ENCODE measurements around the gene MEGF11.
A peak's percentile ranks its signal among the peaks of the same experiment; 100 is the strongest.

The MEGF11 gene

DNA sequence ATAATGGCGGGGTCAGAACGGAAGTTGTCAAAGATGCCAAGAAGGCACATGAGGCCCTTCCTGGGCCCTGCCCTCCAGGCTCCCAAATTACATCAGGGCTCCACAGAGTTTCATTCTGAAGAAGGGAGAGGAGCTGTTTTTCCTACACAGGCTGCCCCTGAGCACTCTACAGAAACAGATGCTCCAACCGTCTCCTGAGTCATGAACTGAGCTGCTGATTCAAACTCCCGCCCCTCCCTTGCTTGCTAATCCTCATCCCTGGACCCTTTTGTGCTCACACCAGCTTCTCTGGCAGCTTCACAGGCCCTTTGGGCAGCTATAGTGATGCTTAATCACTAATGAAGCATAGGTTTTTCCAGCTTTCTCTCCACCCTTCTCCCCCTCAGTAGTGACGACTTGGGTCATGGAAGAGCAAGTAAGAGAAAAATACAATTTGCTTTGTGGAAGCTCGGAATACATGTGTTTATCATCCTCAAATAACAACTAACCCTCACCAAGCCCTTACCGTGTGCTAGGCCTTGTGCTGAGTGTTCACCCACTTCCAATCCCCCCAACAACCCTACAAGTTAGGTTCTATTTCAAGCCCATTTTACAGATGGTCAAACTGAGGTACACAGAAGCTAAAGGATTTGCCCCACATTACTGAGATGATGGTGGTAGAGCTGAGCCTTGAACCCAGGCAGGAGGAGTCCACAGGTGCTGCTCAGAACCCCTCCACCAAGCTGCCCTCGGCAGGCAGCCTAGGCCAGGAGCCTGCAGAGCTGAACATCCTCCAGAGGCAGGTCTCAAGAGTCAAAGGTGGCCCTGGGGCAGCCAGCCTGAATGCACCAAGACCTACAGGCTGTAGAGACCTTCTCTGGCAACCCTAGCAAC, 21.9 kb downstream of the MEGF11 start:
- no peak for DNase-seq
- no peak overlapping the region for H3K4me2 ChIP-seq (ENCODE audit: low read length)
- H4K5ac ChIP-seq (ENCODE audit: low read length): no peak overlapping the region
- H2BK15ac ChIP-seq (replicated peaks; ENCODE audit: low read depth): no peak overlapping the region
- H2BK5ac ChIP-seq (ENCODE audit: low read length): no peak overlapping the region
- no peak overlapping the region for H3K56ac ChIP-seq (ENCODE audit: low read length)
- H3K79me1 ChIP-seq (ENCODE audit: low read length): no peaks in the 10 kb centered on the region
- H3K9ac ChIP-seq (ENCODE audit: low read length): no peak overlapping the region
- no peaks in the 10 kb centered on the region for H3K4me1 ChIP-seq (ENCODE audit: control insufficient read depth, low read depth, low read length)
- H3K27me3 ChIP-seq (ENCODE audit: insufficient read depth, low read length, poor library complexity): no peaks in the 10 kb centered on the region
- no peak overlapping the region for H4K8ac ChIP-seq (ENCODE audit: low read depth, low read length)
- peak overlapping the region; percentile 29 for H3K23ac ChIP-seq (ENCODE audit: low read length)
- no peak overlapping the region for H2BK120ac ChIP-seq (ENCODE audit: low read depth, low read length)
- H3K79me2 ChIP-seq (ENCODE audit: control insufficient read depth, insufficient read depth, low read length): no peaks in the 10 kb centered on the region
- H3K4ac ChIP-seq (ENCODE audit: low read depth, low read length): no peak overlapping the region
- no peak overlapping the region for H3K4me3 ChIP-seq (ENCODE audit: low read length)
- no CpG with 5 or more reads among the region's 8 CpGs for whole genome bisulfite sequencing (ENCODE audit: extremely low coverage, insufficient coverage, low lambda C conversion rate)
- no peak overlapping the region for H2AK5ac ChIP-seq (ENCODE audit: low read length)
- H3K27ac ChIP-seq (ENCODE audit: low read depth, low read length): no peak overlapping the region
- no peak overlapping the region for H3K18ac ChIP-seq (ENCODE audit: low read length)
- no peaks in the 10 kb centered on the region for H3K36me3 ChIP-seq (ENCODE audit: control insufficient read depth, insufficient read depth, low read length)

DNA sequence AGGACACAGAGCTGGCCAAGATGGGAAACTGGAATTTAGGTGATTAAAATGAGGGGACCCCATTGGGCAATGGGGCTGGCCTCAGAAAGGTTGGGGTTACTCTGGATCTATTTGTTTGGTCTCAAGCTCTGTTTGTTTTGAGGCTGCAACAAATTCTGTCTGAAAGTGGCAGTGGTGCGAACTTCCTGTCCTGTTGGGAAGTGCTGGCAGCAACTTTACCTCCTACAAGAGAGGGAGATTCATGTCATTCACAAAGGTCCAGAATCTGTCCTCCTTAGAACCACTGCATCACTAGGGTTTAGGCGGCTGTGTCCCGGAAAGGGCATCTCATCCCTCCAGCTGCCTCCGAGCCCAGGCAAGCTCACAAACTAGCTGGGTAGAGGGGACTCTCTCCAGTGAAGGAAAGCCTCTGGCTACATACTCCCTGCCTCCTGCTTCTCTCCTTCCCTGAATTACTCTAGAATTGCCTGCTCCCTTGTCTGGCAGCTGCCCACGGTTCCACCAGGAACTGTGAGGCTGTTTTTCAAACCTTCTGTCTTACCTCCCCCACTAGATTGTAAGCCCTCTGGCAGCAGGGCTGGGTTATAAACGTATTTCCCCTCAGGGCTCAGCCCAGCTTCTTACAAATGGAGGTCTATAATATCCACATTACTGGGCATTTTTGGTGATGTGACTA, 23.6 kb downstream of the MEGF11 start:
- no peaks in the 10 kb centered on the region for H3K36me3 ChIP-seq (ENCODE audit: control insufficient read depth, insufficient read depth, low read length)
- no peak overlapping the region for H3K23ac ChIP-seq (ENCODE audit: low read length)
- H3K56ac ChIP-seq (ENCODE audit: low read length): no peak overlapping the region
- H2BK15ac ChIP-seq (replicated peaks; ENCODE audit: low read depth): no peak overlapping the region
- H2BK5ac ChIP-seq (ENCODE audit: low read length): no peak overlapping the region
- H3K18ac ChIP-seq (ENCODE audit: low read length): no peak overlapping the region
- no peak overlapping the region for H3K4me2 ChIP-seq (ENCODE audit: low read length)
- H3K4me3 ChIP-seq (ENCODE audit: low read length): no peak overlapping the region
- H3K9ac ChIP-seq (ENCODE audit: low read length): no peak overlapping the region
- H2BK120ac ChIP-seq (ENCODE audit: low read depth, low read length): no peak overlapping the region
- no peak overlapping the region for H3K27ac ChIP-seq (ENCODE audit: low read depth, low read length)
- H3K79me2 ChIP-seq (ENCODE audit: control insufficient read depth, insufficient read depth, low read length): no peaks in the 10 kb centered on the region
- no peaks in the 10 kb centered on the region for H3K27me3 ChIP-seq (ENCODE audit: insufficient read depth, low read length, poor library complexity)
- no peak overlapping the region for H4K5ac ChIP-seq (ENCODE audit: low read length)
- no peaks in the 10 kb centered on the region for H3K4me1 ChIP-seq (ENCODE audit: control insufficient read depth, low read depth, low read length)
- no peak overlapping the region for H4K8ac ChIP-seq (ENCODE audit: low read depth, low read length)
- DNase-seq: no peak
- no peaks in the 10 kb centered on the region for H3K79me1 ChIP-seq (ENCODE audit: low read length)
- WGBS (ENCODE audit: extremely low coverage, insufficient coverage, low lambda C conversion rate): no CpG with 5 or more reads among the region's 6 CpGs
- H2AK5ac ChIP-seq (ENCODE audit: low read length): no peak overlapping the region
- H3K4ac ChIP-seq (ENCODE audit: low read depth, low read length): no peak overlapping the region

DNA sequence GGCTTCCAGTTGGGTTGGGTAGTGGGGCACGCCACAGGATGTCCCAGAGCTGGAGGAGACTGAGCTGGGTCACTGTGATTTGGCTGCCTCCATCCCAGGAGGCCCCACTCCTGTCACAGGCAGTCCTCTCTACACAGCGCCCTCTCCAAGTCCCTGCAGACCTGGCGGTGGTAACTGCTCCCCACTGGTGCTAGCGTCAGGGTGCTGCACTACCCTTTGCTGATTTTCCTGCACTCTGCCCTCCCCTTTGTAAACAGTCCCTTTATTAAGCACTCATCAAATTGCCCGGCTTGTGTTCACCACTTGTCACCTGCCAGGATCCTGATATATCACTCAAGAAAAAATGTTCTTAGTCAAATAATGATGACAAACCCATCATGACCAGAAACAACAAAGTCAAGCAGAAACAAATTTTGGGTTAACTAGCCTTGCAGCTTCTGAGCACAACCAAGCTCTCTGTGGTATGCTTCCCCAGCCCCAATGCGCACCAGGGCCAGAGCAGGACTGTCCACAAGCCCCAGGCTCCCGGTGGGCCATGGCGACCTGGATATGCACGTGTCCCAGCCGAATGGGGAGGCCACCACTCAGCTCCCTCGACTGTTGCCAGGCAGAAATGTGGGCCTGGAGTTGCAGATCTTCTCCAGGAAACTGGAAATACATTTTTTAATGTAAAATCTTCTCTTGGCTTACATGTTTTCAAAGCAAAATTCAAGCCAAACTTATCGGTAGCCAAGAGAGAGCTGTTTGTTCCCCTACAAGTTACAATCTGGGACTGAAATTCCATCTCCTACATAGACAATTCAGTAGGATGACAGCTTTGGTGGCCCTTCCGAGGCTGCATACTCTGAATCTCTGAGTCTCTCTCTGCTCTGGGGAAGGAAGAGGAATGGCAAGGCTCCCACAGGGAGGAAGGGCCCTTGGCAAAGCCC, 24.5 kb downstream of the MEGF11 start:
- Histone ChIP-seq H4K8ac (ENCODE audit: low read depth, low read length) (no peak overlapping the region), H3K79me2 (ENCODE audit: control insufficient read depth, insufficient read depth, low read length) (no peaks in the 10 kb centered on the region), H3K56ac (ENCODE audit: low read length) (no peak overlapping the region), H3K79me1 (ENCODE audit: low read length) (no peaks in the 10 kb centered on the region), H3K4me1 (ENCODE audit: control insufficient read depth, low read depth, low read length) (no peaks in the 10 kb centered on the region), H3K23ac (ENCODE audit: low read length) (no peak overlapping the region), H3K4ac (ENCODE audit: low read depth, low read length) (no peak overlapping the region), H2AK5ac (ENCODE audit: low read length) (no peak overlapping the region), H3K36me3 (ENCODE audit: control insufficient read depth, insufficient read depth, low read length) (no peaks in the 10 kb centered on the region), H3K27ac (ENCODE audit: low read depth, low read length) (no peak overlapping the region), H3K18ac (ENCODE audit: low read length) (no peak overlapping the region), H2BK15ac (replicated peaks; ENCODE audit: low read depth) (no peak overlapping the region), H3K27me3 (ENCODE audit: insufficient read depth, low read length, poor library complexity) (no peaks in the 10 kb centered on the region), H2BK5ac (ENCODE audit: low read length) (no peak overlapping the region), H3K4me2 (ENCODE audit: low read length) (no peak overlapping the region), H4K5ac (ENCODE audit: low read length) (no peak overlapping the region), H3K9ac (ENCODE audit: low read length) (no peak overlapping the region), H3K4me3 (ENCODE audit: low read length) (no peak overlapping the region), H2BK120ac (ENCODE audit: low read depth, low read length) (no peak overlapping the region)
- no peak for DNase-seq
- WGBS (ENCODE audit: extremely low coverage, insufficient coverage, low lambda C conversion rate): no CpG with 5 or more reads among the region's 13 CpGs

DNA sequence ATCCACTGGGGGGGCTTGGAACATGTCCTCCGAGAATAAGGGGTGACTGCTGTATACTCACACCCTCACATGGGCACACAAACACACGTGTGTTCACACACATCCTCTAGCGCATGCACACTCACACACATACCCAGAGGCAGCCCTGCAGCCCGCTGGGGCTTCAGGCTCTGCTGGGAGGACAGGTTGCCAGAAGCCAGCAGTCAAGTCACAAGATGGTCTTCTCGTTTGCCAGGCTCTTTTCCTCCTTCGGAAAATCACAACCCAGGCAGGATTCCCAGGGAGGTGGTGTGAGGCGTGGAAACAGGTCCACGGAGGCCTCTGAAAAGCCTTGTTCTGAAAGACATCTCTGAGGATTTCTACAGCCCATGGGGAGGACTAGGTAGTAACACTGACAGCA, 26.8 kb downstream of the MEGF11 start:
- Histone ChIP-seq H3K4me2 (ENCODE audit: low read length) (no peak overlapping the region), H2AK5ac (ENCODE audit: low read length) (no peak overlapping the region), H3K56ac (ENCODE audit: low read length) (no peak overlapping the region), H3K36me3 (ENCODE audit: control insufficient read depth, insufficient read depth, low read length) (no peaks in the 10 kb centered on the region), H3K27ac (ENCODE audit: low read depth, low read length) (no peak overlapping the region), H4K5ac (ENCODE audit: low read length) (no peak overlapping the region), H3K4me1 (ENCODE audit: control insufficient read depth, low read depth, low read length) (no peaks in the 10 kb centered on the region), H2BK5ac (ENCODE audit: low read length) (no peak overlapping the region), H2BK15ac (replicated peaks; ENCODE audit: low read depth) (no peak overlapping the region), H3K9ac (ENCODE audit: low read length) (no peak overlapping the region), H3K4me3 (ENCODE audit: low read length) (no peak overlapping the region), H4K8ac (ENCODE audit: low read depth, low read length) (no peak overlapping the region), H2BK120ac (ENCODE audit: low read depth, low read length) (no peak overlapping the region), H3K79me2 (ENCODE audit: control insufficient read depth, insufficient read depth, low read length) (no peaks in the 10 kb centered on the region), H3K18ac (ENCODE audit: low read length) (no peak overlapping the region), H3K27me3 (ENCODE audit: insufficient read depth, low read length, poor library complexity) (no peaks in the 10 kb centered on the region), H3K23ac (ENCODE audit: low read length) (no peak overlapping the region), H3K4ac (ENCODE audit: low read depth, low read length) (no peak overlapping the region), H3K79me1 (ENCODE audit: low read length) (no peaks in the 10 kb centered on the region)
- no peak for DNase-seq
- WGBS (ENCODE audit: extremely low coverage, insufficient coverage, low lambda C conversion rate): no CpG with 5 or more reads among the region's 8 CpGs

DNA sequence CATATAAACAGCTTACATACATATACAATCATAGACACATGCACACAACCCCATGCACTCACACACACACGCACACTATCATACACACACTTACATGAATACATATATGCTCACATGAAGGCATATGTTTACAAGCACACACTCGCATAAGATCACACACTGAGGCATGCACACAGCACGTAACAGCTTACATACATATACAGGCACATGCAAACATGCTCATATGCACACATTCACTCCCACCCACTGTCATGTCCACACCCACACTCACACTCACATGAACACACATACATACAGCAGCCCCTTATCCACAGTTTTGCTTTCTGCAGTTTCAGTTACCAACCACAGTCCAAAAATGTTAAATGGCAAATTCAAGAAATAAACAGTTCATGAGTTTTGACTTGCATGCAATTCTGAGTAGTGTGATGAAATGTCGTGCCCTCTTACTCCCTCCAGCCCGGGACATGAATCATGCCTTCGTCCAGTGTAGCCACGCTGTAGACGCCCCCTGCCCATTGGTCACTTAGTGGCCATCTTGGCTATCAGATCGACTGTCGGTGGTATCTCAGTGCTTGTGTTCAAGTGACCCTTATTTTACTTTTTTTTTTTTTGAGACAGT, 27.8 kb downstream of the MEGF11 start:
- no peak for DNase-seq
- Histone ChIP-seq H2AK5ac (ENCODE audit: low read length) (no peak overlapping the region), H3K4me3 (ENCODE audit: low read length) (no peak overlapping the region), H3K79me1 (ENCODE audit: low read length) (no peaks in the 10 kb centered on the region), H4K5ac (ENCODE audit: low read length) (no peak overlapping the region), H3K27me3 (ENCODE audit: insufficient read depth, low read length, poor library complexity) (no peaks in the 10 kb centered on the region), H3K18ac (ENCODE audit: low read length) (no peak overlapping the region), H3K23ac (ENCODE audit: low read length) (no peak overlapping the region), H3K4ac (ENCODE audit: low read depth, low read length) (no peak overlapping the region), H3K56ac (ENCODE audit: low read length) (no peak overlapping the region), H3K36me3 (ENCODE audit: control insufficient read depth, insufficient read depth, low read length) (no peaks in the 10 kb centered on the region), H4K8ac (ENCODE audit: low read depth, low read length) (no peak overlapping the region), H3K79me2 (ENCODE audit: control insufficient read depth, insufficient read depth, low read length) (no peaks in the 10 kb centered on the region), H3K4me2 (ENCODE audit: low read length) (no peak overlapping the region), H3K27ac (ENCODE audit: low read depth, low read length) (no peak overlapping the region), H3K9ac (ENCODE audit: low read length) (no peak overlapping the region), H2BK15ac (replicated peaks; ENCODE audit: low read depth) (no peak overlapping the region), H3K4me1 (ENCODE audit: control insufficient read depth, low read depth, low read length) (no peaks in the 10 kb centered on the region), H2BK5ac (ENCODE audit: low read length) (no peak overlapping the region), H2BK120ac (ENCODE audit: low read depth, low read length) (no peak overlapping the region)
- WGBS (ENCODE audit: extremely low coverage, insufficient coverage, low lambda C conversion rate): no CpG with 5 or more reads among the region's 10 CpGs
